Measurements from ENCODE around the gene SERPINI1.

GRCh38 chr3:167772992-167773391 lies 37.5 kb downstream of the SERPINI1 start:
- no peak for TF ChIP-seq POLR2G (IDR thresholded peaks at IDR 0.05; ENCODE audit: low read depth, low read length)
- TF ChIP-seq SIN3A (IDR thresholded peaks at IDR 0.05; ENCODE audit: borderline replicate concordance in 2 of 2, control insufficient read depth in 1 of 2, low read depth in 2 of 2, low read length in 2 of 2) = no peak
- no peak for TF ChIP-seq SMARCB1 (IDR thresholded peaks at IDR 0.05; ENCODE audit: insufficient read length, low read depth)
- TF ChIP-seq TAF1 (IDR thresholded peaks at IDR 0.05; ENCODE audit: control insufficient read depth, extremely low read depth, insufficient read depth, low read length, severe bottlenecking) = no peak
- TF ChIP-seq BHLHE40 (IDR thresholded peaks at IDR 0.05; ENCODE audit: low read length) = no peak
- TF ChIP-seq TAL1 (IDR thresholded peaks at IDR 0.05) = no peak
- TF ChIP-seq EZH2 (IDR thresholded peaks at IDR 0.05; ENCODE audit: borderline replicate concordance, low read depth, low read length) = no peak
- no peak for TF ChIP-seq MED1 (CRISPR knock-in tag; IDR thresholded peaks at IDR 0.05; ENCODE audit: borderline replicate concordance)
- no peak for TF ChIP-seq TEAD1 (CRISPR knock-in tag; IDR thresholded peaks at IDR 0.05)

All from K562 (cell line).